Measurements from ENCODE around the gene ACSL6. TPM values are rescaled to one million over a fixed set of nuclear protein-coding genes. Genes with fewer than 3 reads are reported as not detected.

Gene ACSL6
- polyA plus RNA-seq, 2 of the 4 experiments (the other 2 are of a cell fraction) = 0.06 to 0.09 TPM

GRCh38 chr5:132020568-132021339 lies 9.3 kb upstream of the ACSL6 start:
- 51% methylated on average over 6 of the region's 6 CpGs for WGBS (ENCODE audit: missing lambda C conversion rate)
- Histone ChIP-seq H3K9me3 (no peaks in the 10 kb centered on the region), H3K4me3 (no peak overlapping the region), H3K27ac (no peak overlapping the region), H3K4me1 (no peaks in the 10 kb centered on the region), H3K4me2 (no peak overlapping the region)
- TF ChIP-seq CHD4 (IDR thresholded peaks at IDR 0.05; ENCODE audit: borderline replicate concordance) (no peak), HOXB13 (CRISPR knock-in tag; IDR thresholded peaks at IDR 0.05; ENCODE audit: low read depth) (no peak), BHLHE40 (IDR thresholded peaks at IDR 0.05; ENCODE audit: low read depth, low read length) (no peak), HES2 (IDR thresholded peaks at IDR 0.05) (no peak), HOXA7 (CRISPR knock-in tag; IDR thresholded peaks at IDR 0.05) (no peak), HEYL (CRISPR knock-in tag; IDR thresholded peaks at IDR 0.05) (no peak), MAFK (IDR thresholded peaks at IDR 0.05; ENCODE audit: partially characterized antibody) (no peak), ZSCAN20 (CRISPR knock-in tag; IDR thresholded peaks at IDR 0.05) (no peak), HMGXB4 (CRISPR knock-in tag; IDR thresholded peaks at IDR 0.05; ENCODE audit: borderline replicate concordance) (no peak), ELK1 (IDR thresholded peaks at IDR 0.05; ENCODE audit: low read depth, low read length) (no peak), RAD21 (conservative IDR thresholded peaks at IDR 0.05 in 1 of 2, IDR thresholded peaks at IDR 0.05 in 1 of 2) (no peak), JUN (IDR thresholded peaks at IDR 0.05) (no peak), SMC3 (IDR thresholded peaks at IDR 0.05) (no peak), JUNB (IDR thresholded peaks at IDR 0.05) (no peak), POLR2AphosphoS2 (conservative IDR thresholded peaks at IDR 0.05; ENCODE audit: low read length) (no peak), MYC (IDR thresholded peaks at IDR 0.05; ENCODE audit: borderline replicate concordance, low read length) (no peak), HOXB5 (CRISPR knock-in tag; IDR thresholded peaks at IDR 0.05) (no peak)
- CTCF ChIA-PET = interaction anchor here (0.9 to 1.2 kb wide), 2 partner anchors 13 to 432 kb away, joined by 3 read pairs; no protein-coding TSS in a partner anchor
- no peak for DNase-seq (ENCODE audit: low read depth in 1 of 2, low spot score in 1 of 2)
- peak in 1 of 2 experiments; percentile 17; a peak in 1 of 6 replicates for ATAC-seq
- POLR2A ChIA-PET = no interaction called here
- no peak for FAIRE-seq

- Histone ChIP-seq H3K4me2 (no peak overlapping the region), H3K9me3 (no peaks in the 10 kb centered on the region), H3K4me1 (no peaks in the 10 kb centered on the region), H3K27ac (no peak overlapping the region), H3K4me3 (no peak overlapping the region)
- FAIRE-seq (no peak), ATAC-seq (no peak; a peak in 1 of 6 replicates), DNase-seq (ENCODE audit: low read depth in 1 of 2, low spot score in 1 of 2) (no peak)
- CTCF ChIA-PET = interaction anchor here (1.6 kb wide), 1 partner anchor 13 kb away, joined by 9 read pairs; no protein-coding TSS in a partner anchor
- POLR2A ChIA-PET = no interaction called here
- WGBS (ENCODE audit: missing lambda C conversion rate) = 33% methylated on average over 6 of the region's 6 CpGs
- TF ChIP-seq HMGXB4 (CRISPR knock-in tag; IDR thresholded peaks at IDR 0.05; ENCODE audit: borderline replicate concordance) (no peak), ZC3H11A (IDR thresholded peaks at IDR 0.05) (no peak), MAX (IDR thresholded peaks at IDR 0.05) (no peak), ELK1 (IDR thresholded peaks at IDR 0.05; ENCODE audit: low read depth, low read length) (no peak), HOXB5 (CRISPR knock-in tag; IDR thresholded peaks at IDR 0.05) (no peak), E2F6 (IDR thresholded peaks at IDR 0.05; ENCODE audit: borderline replicate concordance, low read depth) (no peak), HOXA7 (CRISPR knock-in tag; IDR thresholded peaks at IDR 0.05) (no peak), EP300 (IDR thresholded peaks at IDR 0.05) (no peak), JUN (IDR thresholded peaks at IDR 0.05) (no peak), MAFK (IDR thresholded peaks at IDR 0.05; ENCODE audit: partially characterized antibody) (no peak), ATOH8 (CRISPR knock-in tag; IDR thresholded peaks at IDR 0.05; ENCODE audit: low read depth) (no peak), PBX3 (IDR thresholded peaks at IDR 0.05) (no peak), HES2 (IDR thresholded peaks at IDR 0.05) (no peak)
Measured at GRCh38 chr5:132019857-132020555, 8.5 kb upstream of the ACSL6 start.
